ENCODE data around the gene UBR2.
"Not testable (repeated sequence)": the region's sequence is repeated elsewhere in the genome, so short reads cannot be mapped to it uniquely, and the experiment has no call there.

UBR2 gene

GRCh38 chr6:42727627-42728026, 163.8 kb downstream of the UBR2 start:
- no peak for DNase-seq (ENCODE audit: low spot score)

GRCh38 chr6:42729731-42730130, 165.9 kb downstream of the UBR2 start:
- DNase-seq (ENCODE audit: low spot score), result no peak

DNA sequence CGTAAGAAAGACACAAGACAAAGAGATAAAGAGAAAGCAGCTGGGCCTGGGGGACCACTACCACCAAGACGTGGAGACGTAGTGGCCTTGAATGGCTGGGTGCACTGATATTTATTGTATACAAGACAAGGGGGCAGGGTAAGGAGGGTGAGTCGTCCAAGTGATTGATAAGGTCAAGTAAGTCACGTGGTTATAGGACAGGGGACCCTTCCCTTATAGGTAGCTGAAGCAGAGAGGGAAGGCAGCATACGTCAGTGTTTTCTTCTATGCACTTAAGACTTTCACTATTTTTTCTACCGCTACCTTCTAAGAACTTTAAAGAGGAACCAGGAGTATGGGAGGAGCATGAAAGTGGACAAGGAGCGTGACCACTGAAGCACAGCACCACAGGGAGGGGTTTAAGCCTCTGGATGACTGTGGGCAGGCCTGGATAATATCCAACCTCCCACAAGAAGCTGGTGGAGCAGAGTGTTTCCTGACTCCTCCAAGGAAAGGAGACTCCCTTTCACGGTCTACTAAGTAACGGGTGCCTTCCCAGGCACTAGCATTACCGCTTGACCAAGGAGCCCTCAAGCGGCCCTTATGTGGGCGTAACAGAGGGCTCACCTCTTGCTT, 170.1 kb downstream of the UBR2 start:
- DNase-seq (ENCODE audit: low spot score), result not testable (repeated sequence)

DNA sequence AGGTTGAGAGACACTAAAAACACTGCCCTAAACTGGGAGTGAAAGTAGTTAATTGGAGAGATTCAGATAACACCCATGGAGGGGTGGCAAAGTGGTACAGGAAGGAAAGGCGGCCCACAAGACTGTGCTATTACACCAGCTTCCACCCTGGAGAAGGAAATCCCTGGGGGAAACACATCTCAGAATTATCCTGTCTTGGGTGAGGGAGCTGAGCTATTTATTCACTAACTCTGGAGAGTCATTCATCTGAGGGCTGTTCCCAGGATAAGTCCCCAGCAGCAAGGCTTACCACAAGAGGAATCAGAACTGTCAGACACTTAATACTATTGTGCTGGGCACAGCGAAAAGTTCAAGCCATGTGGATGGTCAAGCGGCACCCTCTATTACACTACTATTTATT, 172.1 kb downstream of the UBR2 start:
- DNase-seq (ENCODE audit: low spot score), result no peak

- no peak for DNase-seq (ENCODE audit: low spot score)
These were observed 176.9 kb downstream of the UBR2 start for GRCh38 chr6:42740725-42741124.

- DNase-seq (ENCODE audit: low spot score), result peak; percentile 86
These were observed 178.5 kb downstream of the UBR2 start for GRCh38 chr6:42742116-42742894.

All from NAMALWA (cell line).